Esophagus muscularis mucosa (tissue), 4 donors: Measurements from ENCODE around the gene MED26.

Experiments
- CTCF ChIP-seq, 3 experiments: fragments of 200-600 bp in 2 of 3; fragments of 450-650 bp in 1 of 3; sonication (generic) in 2 of 3; IDR thresholded peaks; one replicate each; pipeline ENCODE4 v1.5.1; 2017 to 2019; ENCODE audit warnings: antibody characterized with exemption in 3 of 3, mild to moderate bottlenecking in 2 of 3, moderate library complexity in 1 of 3
- EP300 ChIP-seq: sonication (generic); formaldehyde crosslinking; IDR thresholded peaks from one replicate; pipeline ENCODE4 v1.6.1; 2017; ENCODE audit warnings: antibody characterized with exemption
- POLR2A ChIP-seq: fragments of 450-650 bp; IDR thresholded peaks from one replicate; pipeline ENCODE4 v1.6.1; 2017; ENCODE audit warnings: antibody characterized with exemption, moderate library complexity, mild to moderate bottlenecking, low read depth
- POLR2AphosphoS5 ChIP-seq, 2 donors: sonication (generic); formaldehyde crosslinking; IDR thresholded peaks; one replicate each; pipeline ENCODE4 v1.6.1; 2017; ENCODE audit warnings: antibody characterized with exemption in 2 of 2

GRCh38 chr19:16607819-16608218, 20.2 kb downstream of the MED26 start:
- TF ChIP-seq EP300 (no peak), POLR2A (no peak), CTCF (IDR thresholded peaks at IDR 0.05) (no peak), POLR2AphosphoS5 (IDR thresholded peaks at IDR 0.05) (no peak)
